Measurements from ENCODE around the gene KLK11.

Gene KLK11

GRCh38 chr19:50974702-50975556, 51.5 kb downstream of the KLK11 start:
- H3K4me3 ChIP-seq (ENCODE audit: low read depth, low read length): no peak overlapping the region

DNA sequence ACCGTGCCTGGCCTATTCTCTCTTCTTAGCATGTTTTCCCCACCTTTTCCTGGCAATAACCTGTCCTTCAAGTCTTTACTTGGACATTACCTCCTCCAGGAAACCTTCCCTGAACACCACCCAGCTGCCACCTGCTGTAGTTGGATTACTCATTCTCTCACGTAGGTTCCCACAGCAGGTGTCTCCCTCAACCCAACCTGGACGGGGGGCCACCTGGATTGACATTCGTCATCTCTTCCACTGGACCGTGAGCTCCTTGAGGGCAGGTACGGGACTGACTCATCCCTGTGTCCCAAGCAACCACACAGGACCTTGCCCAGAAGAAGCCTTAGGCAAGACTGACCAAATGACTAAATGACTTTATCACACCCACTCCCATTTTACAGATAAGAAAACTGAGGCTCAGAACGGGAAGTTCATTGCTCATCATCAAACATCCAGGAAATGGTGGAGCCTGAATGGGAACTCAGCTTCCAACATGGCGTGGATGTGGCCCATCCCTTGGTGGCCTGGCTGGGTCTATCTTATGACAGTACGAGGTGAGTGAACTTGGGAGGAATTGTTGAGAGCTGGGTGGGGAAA, 53.5 kb downstream of the KLK11 start:
- no peak overlapping the region for H3K4me3 ChIP-seq (ENCODE audit: low read depth, low read length)

All from iPS-11a (cell line).